ENCODE results near the gene CDH4. TPM values are rescaled to one million over a fixed set of nuclear protein-coding genes. Genes with fewer than 3 reads are reported as not detected.

CDH4 gene
- total and polyA plus RNA-seq, 2 donors (not counting 1 experiment from before 2014, with no cell fraction given) = not detected

DNA sequence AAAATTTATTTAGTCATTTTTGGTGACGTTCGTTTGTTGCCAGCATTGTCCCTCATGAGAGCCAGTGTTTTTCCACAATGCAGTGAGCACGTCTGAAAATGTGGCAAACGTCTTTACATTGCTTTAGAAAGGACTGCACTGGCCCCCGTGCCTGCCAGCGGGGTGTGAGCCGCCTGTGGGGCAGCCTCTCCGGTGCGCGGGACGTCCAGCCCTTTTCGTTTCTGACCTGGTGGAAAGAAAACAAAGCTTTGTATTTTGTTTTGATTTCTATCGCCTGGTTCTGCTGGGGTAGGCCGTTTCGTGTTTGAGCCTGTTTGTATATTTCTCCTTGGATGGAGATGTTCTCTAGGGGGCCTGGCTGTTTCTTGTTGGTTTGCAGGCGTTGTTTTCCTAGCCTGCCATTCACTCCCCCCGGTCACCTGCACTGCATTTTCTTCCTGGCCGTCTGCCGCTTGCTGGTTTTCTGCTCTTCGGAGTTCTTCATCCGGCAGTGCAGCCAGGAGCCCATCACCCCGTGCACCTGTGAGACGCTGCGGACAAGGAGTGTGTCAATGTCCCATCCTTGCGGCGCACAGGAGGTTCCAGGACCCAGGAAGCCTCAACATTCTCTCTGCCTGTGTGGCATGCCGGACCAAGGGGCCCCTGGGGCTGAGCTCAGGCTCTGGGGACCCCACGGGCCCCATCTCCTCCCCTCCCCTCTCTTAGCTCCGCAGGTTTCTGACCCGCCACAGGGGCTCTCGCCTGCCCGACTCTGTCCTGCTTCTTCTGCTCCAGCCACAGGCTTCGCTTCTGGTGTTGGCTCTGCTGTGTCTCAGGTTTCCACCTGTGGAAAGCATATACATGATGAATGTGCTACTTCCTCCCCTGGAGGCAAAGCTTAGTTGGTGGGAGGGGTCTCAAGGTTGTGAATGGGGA, 100.5 kb downstream of the CDH4 start:
- no peak overlapping the region for H2AFZ ChIP-seq (ENCODE audit: insufficient read depth, low read depth, low read length, poor library complexity, severe bottlenecking)
- TF ChIP-seq EZH2 (IDR thresholded peaks at IDR 0.05; ENCODE audit: borderline replicate concordance, insufficient read depth, low read depth, low read length, poor library complexity, severe bottlenecking) = no peak
- TF ChIP-seq, protein P1, sequence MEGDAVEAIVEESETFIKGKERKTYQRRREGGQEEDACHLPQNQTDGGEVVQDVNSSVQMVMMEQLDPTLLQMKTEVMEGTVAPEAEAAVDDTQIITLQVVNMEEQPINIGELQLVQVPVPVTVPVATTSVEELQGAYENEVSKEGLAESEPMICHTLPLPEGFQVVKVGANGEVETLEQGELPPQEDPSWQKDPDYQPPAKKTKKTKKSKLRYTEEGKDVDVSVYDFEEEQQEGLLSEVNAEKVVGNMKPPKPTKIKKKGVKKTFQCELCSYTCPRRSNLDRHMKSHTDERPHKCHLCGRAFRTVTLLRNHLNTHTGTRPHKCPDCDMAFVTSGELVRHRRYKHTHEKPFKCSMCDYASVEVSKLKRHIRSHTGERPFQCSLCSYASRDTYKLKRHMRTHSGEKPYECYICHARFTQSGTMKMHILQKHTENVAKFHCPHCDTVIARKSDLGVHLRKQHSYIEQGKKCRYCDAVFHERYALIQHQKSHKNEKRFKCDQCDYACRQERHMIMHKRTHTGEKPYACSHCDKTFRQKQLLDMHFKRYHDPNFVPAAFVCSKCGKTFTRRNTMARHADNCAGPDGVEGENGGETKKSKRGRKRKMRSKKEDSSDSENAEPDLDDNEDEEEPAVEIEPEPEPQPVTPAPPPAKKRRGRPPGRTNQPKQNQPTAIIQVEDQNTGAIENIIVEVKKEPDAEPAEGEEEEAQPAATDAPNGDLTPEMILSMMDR (IDR thresholded peaks at IDR 0.05) = no peak
- no peaks in the 10 kb centered on the region for H3K4me1 Mint-ChIP-seq
- H3K36me3 ChIP-seq (replicated peaks in 1 of 2; ENCODE audit: control extremely low read depth in 1 of 2, control insufficient read depth in 1 of 2, extremely low read depth in 1 of 2, insufficient read depth in 2 of 2, low read length in 1 of 2) = no peaks in the 10 kb centered on the region
- H3K4me1 ChIP-seq (ENCODE audit: control insufficient read depth in 2 of 2, insufficient read depth in 2 of 2, low read length in 2 of 2) = no peaks in the 10 kb centered on the region
- ATAC-seq (ENCODE audit: low read depth) = no peak
- H3K79me2 ChIP-seq (ENCODE audit: control insufficient read depth, insufficient read depth, low read length) = no peaks in the 10 kb centered on the region
- H3K9ac ChIP-seq (ENCODE audit: low read length) = no peak overlapping the region
- H3K27ac ChIP-seq (ENCODE audit: low read length in 2 of 2) = no peak overlapping the region
- no peak overlapping the region for H3K4me3 ChIP-seq (ENCODE audit: control extremely low read depth in 1 of 5, extremely low read depth in 1 of 5, insufficient read depth in 1 of 5, low read depth in 2 of 5, low read length in 4 of 5)
- DNase-seq = no peak
- H3K9me3 Mint-ChIP-seq (ENCODE audit: insufficient read depth) = peaks cover 4% of the 10 kb centered on the region
- ChIA-PET POLR2A (no interaction called here), CTCF (no interaction called here)
- no peak overlapping the region for H3K27ac Mint-ChIP-seq
- H4K20me1 ChIP-seq (ENCODE audit: control insufficient read depth, insufficient read depth, low read length, poor library complexity, severe bottlenecking) = no peaks in the 10 kb centered on the region
- no peak overlapping the region for H3K4me3 Mint-ChIP-seq
- H3K9me3 ChIP-seq (ENCODE audit: control extremely low read depth in 1 of 3, control insufficient read depth in 2 of 3, insufficient read depth in 1 of 3, low read length in 2 of 3) = peaks cover 0 to 31% (median 0%) of the 10 kb centered on the region in 3 donors
- no peak overlapping the region for H3K4me2 ChIP-seq (replicated peaks; ENCODE audit: low read depth, low read length, poor library complexity, severe bottlenecking)
- H3K27me3 ChIP-seq (replicated peaks in 1 of 4; ENCODE audit: control extremely low read depth in 1 of 4, control insufficient read depth in 3 of 4, insufficient read depth in 4 of 4, low read length in 3 of 4) = no peaks in the 10 kb centered on the region
- intact Hi-C loops (cut with micrococcal nuclease) = no loop called here
- H3K27me3 Mint-ChIP-seq = no peaks in the 10 kb centered on the region
- 51% methylated on average over 29 of the region's 33 CpGs for WGBS (ENCODE audit: insufficient coverage)

DNA sequence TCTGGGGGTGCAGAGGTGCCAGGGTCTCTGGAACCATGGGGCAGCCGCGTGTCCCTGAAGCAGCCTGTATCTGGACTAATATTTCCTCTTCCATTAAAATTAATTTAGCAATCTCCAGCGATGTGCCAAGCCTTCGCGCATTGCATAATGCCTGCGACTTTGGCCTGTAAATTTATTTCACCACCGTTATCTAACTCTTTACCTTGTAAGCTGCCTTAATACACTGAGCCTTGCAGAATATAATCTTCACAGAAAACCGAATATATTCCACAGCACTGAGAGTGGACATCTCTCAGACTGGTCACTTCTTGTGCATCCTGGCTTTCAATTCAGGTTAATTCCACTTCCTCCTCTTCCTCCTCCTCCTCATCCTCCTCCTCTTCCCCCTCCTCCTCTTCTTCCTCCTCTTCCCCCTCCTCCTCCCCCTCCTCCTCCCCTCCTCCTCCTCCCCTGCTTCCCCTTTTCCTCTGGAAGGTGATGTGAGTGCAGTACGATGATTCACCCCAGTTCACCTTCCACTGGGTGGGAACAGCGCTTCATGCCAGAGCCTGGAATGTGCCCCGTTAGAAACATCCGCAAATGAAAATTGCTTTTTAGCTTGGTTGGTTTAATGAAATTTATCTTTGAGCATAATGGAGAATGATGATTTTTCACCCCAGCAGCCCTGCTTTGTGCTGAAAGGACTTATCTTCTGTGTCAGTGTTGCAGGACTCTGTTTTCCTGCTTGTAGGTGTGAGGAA, 101.4 kb downstream of the CDH4 start:
- no peak overlapping the region for H3K9ac ChIP-seq (ENCODE audit: low read length)
- DNase-seq = no peak
- intact Hi-C loops (cut with micrococcal nuclease) = no loop called here
- no peak overlapping the region for H3K27ac ChIP-seq (ENCODE audit: low read length in 2 of 2)
- H3K27me3 Mint-ChIP-seq = no peaks in the 10 kb centered on the region
- H3K27me3 ChIP-seq (replicated peaks in 1 of 4; ENCODE audit: control extremely low read depth in 1 of 4, control insufficient read depth in 3 of 4, insufficient read depth in 4 of 4, low read length in 3 of 4) = no peaks in the 10 kb centered on the region
- no peaks in the 10 kb centered on the region for H3K4me1 Mint-ChIP-seq
- ChIA-PET POLR2A (no interaction called here), CTCF (no interaction called here)
- 82% methylated on average over 10 of the region's 12 CpGs for whole genome bisulfite sequencing (ENCODE audit: insufficient coverage)
- TF ChIP-seq EZH2 (IDR thresholded peaks at IDR 0.05; ENCODE audit: borderline replicate concordance, insufficient read depth, low read depth, low read length, poor library complexity, severe bottlenecking) = no peak
- TF ChIP-seq, protein P1 (IDR thresholded peaks at IDR 0.05) = no peak
- no peak overlapping the region for H3K4me2 ChIP-seq (replicated peaks; ENCODE audit: low read depth, low read length, poor library complexity, severe bottlenecking)
- H3K27ac Mint-ChIP-seq = no peak overlapping the region
- no peak overlapping the region for H3K4me3 Mint-ChIP-seq
- H3K79me2 ChIP-seq (ENCODE audit: control insufficient read depth, insufficient read depth, low read length) = no peaks in the 10 kb centered on the region
- no peak overlapping the region for H2AFZ ChIP-seq (ENCODE audit: insufficient read depth, low read depth, low read length, poor library complexity, severe bottlenecking)
- H4K20me1 ChIP-seq (ENCODE audit: control insufficient read depth, insufficient read depth, low read length, poor library complexity, severe bottlenecking) = no peaks in the 10 kb centered on the region
- H3K9me3 ChIP-seq (ENCODE audit: control extremely low read depth in 1 of 3, control insufficient read depth in 2 of 3, insufficient read depth in 1 of 3, low read length in 2 of 3) = peaks cover 0 to 31% (median 0%) of the 10 kb centered on the region in 3 donors
- no peaks in the 10 kb centered on the region for H3K36me3 ChIP-seq (replicated peaks in 1 of 2; ENCODE audit: control extremely low read depth in 1 of 2, control insufficient read depth in 1 of 2, extremely low read depth in 1 of 2, insufficient read depth in 2 of 2, low read length in 1 of 2)
- H3K4me1 ChIP-seq (ENCODE audit: control insufficient read depth in 2 of 2, insufficient read depth in 2 of 2, low read length in 2 of 2) = no peaks in the 10 kb centered on the region
- no peaks in the 10 kb centered on the region for H3K9me3 Mint-ChIP-seq (ENCODE audit: insufficient read depth)
- H3K4me3 ChIP-seq (ENCODE audit: control extremely low read depth in 1 of 5, extremely low read depth in 1 of 5, insufficient read depth in 1 of 5, low read depth in 2 of 5, low read length in 4 of 5) = no peak overlapping the region
- no peak for ATAC-seq (ENCODE audit: low read depth)

Data from B cell (primary cell).